IMR-90 (cell line): ENCODE measurements around the gene PSENEN. TPM values are rescaled to one million over a fixed set of nuclear protein-coding genes. Genes with fewer than 3 reads are reported as not detected.

Source experiments
- ATAC-seq: fragments of 200-7000 bp; cut with Tn5 transposase; 2 replicates; pipeline ENCODE4 v1.9.1; 2020; ENCODE audit warnings: low read depth, mild to moderate bottlenecking, moderate library complexity
- BruUV-seq: library from RNA; stranded (reverse); fragments of 400-500 nt; replicated peaks from 2 replicates; lab custom pipeline; 2021; lab: Mats Ljungman, UMichigan
- CTCF ChIA-PET: fragments of 300-600 bp; formaldehyde crosslinking; extraction: SDS; loops from one replicate; lab custom pipeline; 2021; ENCODE audit warnings: antibody characterized with exemption; lab: Yijun Ruan, JAX
- POLR2A ChIA-PET: fragments of 300-600 bp; sonication (Branson Sonifier 250); formaldehyde crosslinking; loops from one replicate; lab custom pipeline; 2022; ENCODE audit warnings: antibody characterized with exemption; ENCODE audit not compliant: unreplicated experiment; lab: Charles Lee
- DNase-seq: peaks from one replicate; pipeline ENCODE4 v3.0.0; 2013
- H2AFZ ChIP-seq: replicated peaks from 2 replicates; pipeline ENCODE3; 2013; ENCODE audit warnings: low read length, mild to moderate bottlenecking; ENCODE audit not compliant: poor library complexity
- H2AK5ac ChIP-seq: 2 replicates; pipeline ENCODE4 v1.6.1; 2013; ENCODE audit warnings: low read depth, low read length, inconsistent platforms
- H2AK9ac ChIP-seq: replicated peaks from 2 replicates; pipeline ENCODE3; 2013; ENCODE audit warnings: mild to moderate bottlenecking, low read depth, low read length, moderate library complexity; ENCODE audit not compliant: poor library complexity
- H2BK120ac ChIP-seq: 2 replicates; pipeline ENCODE4 v1.6.1; 2013; ENCODE audit warnings: low read depth, low read length, inconsistent platforms
- H2BK15ac ChIP-seq: 3 replicates; pipeline ENCODE4 v1.6.1; 2013; ENCODE audit warnings: low read depth, low read length, inconsistent platforms
- H2BK20ac ChIP-seq: 2 replicates; pipeline ENCODE4 v1.6.1; 2013; ENCODE audit warnings: low read depth, mild to moderate bottlenecking, inconsistent platforms, low read length, moderate library complexity
- H2BK5ac ChIP-seq: 2 replicates; pipeline ENCODE4 v1.6.1; 2013; ENCODE audit warnings: mild to moderate bottlenecking, low read depth, low read length, inconsistent platforms; ENCODE audit not compliant: poor library complexity, severe bottlenecking
- H3K14ac ChIP-seq: replicated peaks from 2 replicates; pipeline ENCODE4 v1.6.1; 2013; ENCODE audit warnings: low read depth, low read length, inconsistent platforms
- H3K18ac ChIP-seq: 2 replicates; pipeline ENCODE4 v1.6.1; 2013; ENCODE audit warnings: low read depth, low read length, control low read depth
- H3K23ac ChIP-seq: 2 replicates; pipeline ENCODE4 v1.6.1; 2013; ENCODE audit warnings: low read depth, low read length, inconsistent platforms
- H3K27ac ChIP-seq: 2 replicates; pipeline ENCODE4 v1.5.1; 2013; ENCODE audit warnings: mild to moderate bottlenecking, control low read depth, low read length; ENCODE audit not compliant: insufficient read depth
- H3K27me3 ChIP-seq: 2 replicates; pipeline ENCODE4 v1.6.1; 2013; ENCODE audit warnings: low read length; ENCODE audit not compliant: control insufficient read depth, insufficient read depth
- H3K36me3 ChIP-seq: 2 replicates; pipeline ENCODE4 v1.6.1; 2013; ENCODE audit warnings: low read length, mixed read lengths; ENCODE audit not compliant: control insufficient read depth, insufficient read depth
- H3K4ac ChIP-seq: 2 replicates; pipeline ENCODE4 v1.6.1; 2013; ENCODE audit warnings: low read depth, low read length, inconsistent platforms
- H3K4me1 ChIP-seq: 2 replicates; pipeline ENCODE4 v1.6.1; 2013; ENCODE audit warnings: low read length, mixed read lengths; ENCODE audit not compliant: control insufficient read depth, insufficient read depth
- H3K4me2 ChIP-seq: 2 replicates; pipeline ENCODE4 v1.6.1; 2013; ENCODE audit warnings: low read depth, mild to moderate bottlenecking, control low read depth, low read length, moderate library complexity
- H3K4me3 ChIP-seq: 2 replicates; pipeline ENCODE4 v1.5.1; 2013; ENCODE audit warnings: low read depth, mild to moderate bottlenecking, control low read depth, low read length, moderate library complexity; ENCODE audit not compliant: insufficient read depth
- H3K56ac ChIP-seq: 2 replicates; pipeline ENCODE4 v1.6.1; 2013; ENCODE audit warnings: low read length, inconsistent platforms; ENCODE audit not compliant: insufficient read depth; ENCODE audit errors: extremely low read depth
- H3K79me1 ChIP-seq, 2 experiments: 2 replicates each; pipeline ENCODE4 v1.6.1; 2013; ENCODE audit warnings: low read length in 2 of 2, inconsistent platforms in 1 of 2, low read depth in 1 of 2
- H3K9ac ChIP-seq: 2 replicates; pipeline ENCODE4 v1.6.1; 2013; ENCODE audit warnings: low read depth, low read length, control low read depth
- H3K9me1 ChIP-seq: 2 replicates; pipeline ENCODE4 v1.6.1; 2013; ENCODE audit warnings: low read length, inconsistent platforms; ENCODE audit not compliant: insufficient read depth
- H3K9me3 ChIP-seq: 2 replicates; pipeline ENCODE4 v1.6.1; 2013; ENCODE audit warnings: low read length; ENCODE audit not compliant: control insufficient read depth, insufficient read depth
- H4K20me1 ChIP-seq: 2 replicates; pipeline ENCODE4 v1.6.1; 2013; ENCODE audit warnings: low read length, inconsistent platforms; ENCODE audit not compliant: insufficient read depth
- H4K5ac ChIP-seq: 2 replicates; pipeline ENCODE4 v1.6.1; 2013; ENCODE audit warnings: mild to moderate bottlenecking, low read depth, low read length, control low read depth
- H4K8ac ChIP-seq, 2 experiments: 2 replicates each; pipeline ENCODE4 v1.6.1; 2013; ENCODE audit warnings: low read depth in 2 of 2, low read length in 2 of 2, control low read depth in 1 of 2, inconsistent platforms in 1 of 2
- H4K91ac ChIP-seq: 2 replicates; pipeline ENCODE4 v1.6.1; 2013; ENCODE audit warnings: low read depth, low read length, inconsistent platforms; ENCODE audit not compliant: insufficient read depth
- BHLHE40 ChIP-seq: fragments of 150-350 bp; IDR thresholded peaks from 2 replicates; pipeline ENCODE4 v1.6.1; 2016; ENCODE audit warnings: mild to moderate bottlenecking, low read depth, low read length
- CEBPB ChIP-seq: IDR thresholded peaks from 2 replicates; pipeline ENCODE4 v1.6.1; 2012; ENCODE audit warnings: low read depth, low read length, improper control_type of control experiment
- CHD1 ChIP-seq: IDR thresholded peaks from 2 replicates; pipeline ENCODE4 v1.6.1; 2012; ENCODE audit warnings: low read depth, low read length, improper control_type of control experiment
- CTCF ChIP-seq: conservative IDR thresholded peaks from 2 replicates; pipeline ENCODE4 v1.5.1; 2012; ENCODE audit warnings: mild to moderate bottlenecking, low read depth, low read length, improper control_type of control experiment
- ELK1 ChIP-seq: fragments of 150-350 bp; IDR thresholded peaks from 2 replicates; pipeline ENCODE4 v1.6.1; 2016; ENCODE audit warnings: low read depth, mild to moderate bottlenecking, low read length, moderate library complexity, borderline replicate concordance
- MXI1 ChIP-seq: IDR thresholded peaks from 2 replicates; pipeline ENCODE4 v1.6.1; 2012; ENCODE audit warnings: low read depth, mild to moderate bottlenecking, low read length, moderate library complexity, borderline replicate concordance
- NFE2L2 ChIP-seq: fragments of 150-350 bp; IDR thresholded peaks from 2 replicates; pipeline ENCODE4 v1.6.1; 2016; ENCODE audit warnings: low read depth, mild to moderate bottlenecking, low read length
- SMC3 ChIP-seq: fragments of 150-350 bp; IDR thresholded peaks from 2 replicates; pipeline ENCODE4 v1.6.1; 2016; ENCODE audit warnings: low read depth, mild to moderate bottlenecking, antibody characterized with exemption, low read length, moderate library complexity
- USF2 ChIP-seq: fragments of 150-350 bp; IDR thresholded peaks from 2 replicates; pipeline ENCODE4 v1.6.1; 2017; ENCODE audit warnings: mild to moderate bottlenecking, antibody characterized with exemption, low read length, low read depth
- WGBS, 2 experiments: methylation state at CpG; one replicate each; pipeline versions ENCODE4 v1.1.5 to v1.1.7; 2013; ENCODE audit warnings: missing lambda C conversion rate in 2 of 2; ENCODE audit not compliant: insufficient read length in 1 of 2; ENCODE audit errors: extremely low coverage in 2 of 2; 5-methylcytosine and 5-hydroxymethylcytosine counted together
- dilution Hi-C: fragments of 300-500 bp; cut with HindIII; formaldehyde crosslinking; loops from one replicate; pipeline ENCODE4 v1.14.3; 2018; ENCODE audit warnings: low sequenced_read_pairs; ENCODE audit not compliant: unreplicated experiment
- in situ Hi-C: fragments of 300-500 bp; cut with MboI; formaldehyde crosslinking; loops from 3 replicates; pipeline ENCODE4 v1.14.3; 2019; ENCODE audit warnings: low sequenced_read_pairs, inconsistent platforms, mixed read lengths
- intact Hi-C: fragments of 100-400 bp; cut with micrococcal nuclease; formaldehyde crosslinking; loops from 2 replicates; pipeline ENCODE4 v1.10.0; 2022
- polyA plus RNA-seq, 3 experiments: library from polyadenylated mRNA; depleted of rRNA; stranded (reverse); fragments of >200 nt; gene quantifications; 2 replicates each; pipeline ENCODE4 v1.2.3, GENCODE V29; 2012; ENCODE audit warnings: low replicate concordance in 1 of 3
- total RNA-seq: library from RNA; depleted of rRNA; stranded (reverse); fragments of >200 nt; gene quantifications from 2 replicates; pipeline ENCODE4 v1.2.3, GENCODE V29; 2012

The PSENEN gene
- total and polyA plus RNA-seq, 2 of the 4 experiments (the other 2 are of a cell fraction), result 9.0 to 47.0 TPM

DNA sequence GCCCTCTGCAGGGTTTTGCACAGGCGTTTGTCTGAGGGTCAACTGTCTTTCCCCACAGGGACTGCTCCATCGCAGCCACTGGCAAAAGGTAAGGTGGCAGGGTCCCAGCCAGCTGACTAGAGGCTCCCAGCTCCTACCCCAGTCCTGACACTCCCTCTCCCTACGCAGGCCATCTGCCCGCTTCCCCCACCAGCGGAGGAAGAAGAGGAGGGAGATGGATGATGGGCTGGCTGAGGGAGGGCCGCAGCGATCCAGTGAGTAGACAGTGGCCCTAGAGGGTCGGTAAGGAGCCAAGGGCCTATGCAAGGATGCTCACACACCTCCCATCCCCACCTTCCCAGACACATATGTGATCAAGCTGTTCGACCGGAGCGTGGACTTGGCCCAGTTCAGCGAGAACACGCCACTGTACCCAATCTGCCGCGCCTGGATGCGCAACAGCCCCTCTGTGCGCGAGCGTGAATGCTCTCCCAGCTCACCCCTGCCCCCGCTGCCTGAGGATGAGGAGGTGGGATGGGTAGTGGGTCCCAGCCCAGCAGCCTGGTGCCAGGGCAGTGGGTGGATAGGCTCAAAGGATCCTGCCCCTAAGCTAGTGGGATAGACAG, 7.4 kb downstream of the PSENEN start:
- Histone ChIP-seq H3K4ac (no peak overlapping the region), H2AK5ac (no peak overlapping the region), H4K5ac (no peak overlapping the region), H3K9me1 (0 out of 2 replicates have a peak, but pooled peaks cover 8% of the 10 kb centered on the region), H4K20me1 (peaks cover 6% of the 10 kb centered on the region; the same call in 1 of the 2 replicates), H3K4me2 (no peak overlapping the region), H3K9me3 (no peaks in the 10 kb centered on the region), H3K18ac (no peak overlapping the region), H3K27me3 (no peaks in the 10 kb centered on the region), H3K79me1 (peaks cover 13 to 63% of the 10 kb centered on the region in 2 experiments; a peak in 3 of 4 replicates), H2BK120ac (no peak overlapping the region), H3K14ac (no peak overlapping the region), H3K36me3 (peaks cover 29% of the 10 kb centered on the region; the same call in 1 of the 2 replicates), H3K4me1 (peaks cover 16% of the 10 kb centered on the region), H3K4me3 (no peak overlapping the region), H3K56ac (no peak overlapping the region), H3K23ac (no peak overlapping the region), H2BK20ac (no peak overlapping the region), H3K27ac (no peak overlapping the region), H4K8ac (no peak overlapping the region), H2BK15ac (no peak overlapping the region), H2AFZ (no peak overlapping the region), H2AK9ac (no peak overlapping the region), H3K9ac (no peak overlapping the region), H2BK5ac (no peak overlapping the region), H4K91ac (no peak overlapping the region)
- ATAC-seq, result no peak
- BruUV-seq, result no TSS peak
- in situ Hi-C loops (no loop called here), dilution Hi-C loops (no loop called here), intact Hi-C loops (no loop called here)
- ChIA-PET CTCF (no interaction called here), POLR2A (no interaction called here)
- WGBS, 2 experiments, result 95% methylated on average over 4 of the region's 20 CpGs; no CpG with 5 or more reads in 1 of the 2 experiments
- no peak for DNase-seq
- TF ChIP-seq BHLHE40 (no peak), CHD1 (no peak), CTCF (no peak), NFE2L2 (no peak), ELK1 (no peak), CEBPB (no peak), USF2 (no peak), MXI1 (no peak), SMC3 (no peak)
